ENCODE measurements around the gene EPB41L2.

- TF ChIP-seq, protein P1, sequence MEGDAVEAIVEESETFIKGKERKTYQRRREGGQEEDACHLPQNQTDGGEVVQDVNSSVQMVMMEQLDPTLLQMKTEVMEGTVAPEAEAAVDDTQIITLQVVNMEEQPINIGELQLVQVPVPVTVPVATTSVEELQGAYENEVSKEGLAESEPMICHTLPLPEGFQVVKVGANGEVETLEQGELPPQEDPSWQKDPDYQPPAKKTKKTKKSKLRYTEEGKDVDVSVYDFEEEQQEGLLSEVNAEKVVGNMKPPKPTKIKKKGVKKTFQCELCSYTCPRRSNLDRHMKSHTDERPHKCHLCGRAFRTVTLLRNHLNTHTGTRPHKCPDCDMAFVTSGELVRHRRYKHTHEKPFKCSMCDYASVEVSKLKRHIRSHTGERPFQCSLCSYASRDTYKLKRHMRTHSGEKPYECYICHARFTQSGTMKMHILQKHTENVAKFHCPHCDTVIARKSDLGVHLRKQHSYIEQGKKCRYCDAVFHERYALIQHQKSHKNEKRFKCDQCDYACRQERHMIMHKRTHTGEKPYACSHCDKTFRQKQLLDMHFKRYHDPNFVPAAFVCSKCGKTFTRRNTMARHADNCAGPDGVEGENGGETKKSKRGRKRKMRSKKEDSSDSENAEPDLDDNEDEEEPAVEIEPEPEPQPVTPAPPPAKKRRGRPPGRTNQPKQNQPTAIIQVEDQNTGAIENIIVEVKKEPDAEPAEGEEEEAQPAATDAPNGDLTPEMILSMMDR (IDR thresholded peaks at IDR 0.05), result no peak
- TF ChIP-seq POLR2AphosphoS5 (IDR thresholded peaks at IDR 0.05) (no peak), POLR2A (IDR thresholded peaks at IDR 0.05; ENCODE audit: low read depth) (no peak), EP300 (IDR thresholded peaks at IDR 0.05) (no peak)
Observed at GRCh38 chr6:130837067-130837466, 226.0 kb downstream of the EPB41L2 start.

All from esophagus muscularis mucosa (tissue), 4 donors.